CD4-positive, alpha-beta T cell treated with Interleukin-10 for 1 hour (primary cell): ENCODE measurements around the gene CACNA1D.

Experiments used
- DNase-seq: peaks from one replicate; pipeline ENCODE4 v3.0.0-alpha.2; 2020

CACNA1D gene

GRCh38 chr3:53833700-53834099 is 339.3 kb downstream of the CACNA1D start:
- no peak for DNase-seq

GRCh38 chr3:53834429-53835095 is 340.2 kb downstream of the CACNA1D start:
- DNase-seq: no peak

- no peak for DNase-seq
These were observed 340.8 kb downstream of the CACNA1D start for GRCh38 chr3:53835257-53835656.

GRCh38 chr3:53836084-53836872 is 341.9 kb downstream of the CACNA1D start:
- DNase-seq: no peak

GRCh38 chr3:53837331-53837730 is 342.9 kb downstream of the CACNA1D start:
- DNase-seq: no peak

- DNase-seq: no peak
These were observed 346.9 kb downstream of the CACNA1D start for GRCh38 chr3:53841296-53841695.

GRCh38 chr3:53842436-53843194 is 348.2 kb downstream of the CACNA1D start:
- no peak for DNase-seq

- DNase-seq: no peak
These were observed 349.1 kb downstream of the CACNA1D start for GRCh38 chr3:53843195-53844177.

- DNase-seq: no peak
These were observed 350.1 kb downstream of the CACNA1D start for GRCh38 chr3:53844262-53845102.

- DNase-seq: no peak
These were observed 350.9 kb downstream of the CACNA1D start for GRCh38 chr3:53845103-53845880.

- no peak for DNase-seq
These were observed 351.4 kb downstream of the CACNA1D start for GRCh38 chr3:53845881-53846133.

- DNase-seq: peak; percentile 2
These were observed 351.9 kb downstream of the CACNA1D start, which contains the start of the genes CHDH and IL17RB for GRCh38 chr3:53846134-53846850. TSS of gene CHDH (minus strand) at chr3:53846419. CDS start at chr3:53824008, 22,411 bp downstream. TSS of gene IL17RB (plus strand) at chr3:53846568. CDS start at chr3:53846589, 21 bp downstream.

- DNase-seq: no peak
These were observed 352.4 kb downstream of the CACNA1D start for GRCh38 chr3:53846851-53847155.

- DNase-seq: no peak
These were observed 355.5 kb downstream of the CACNA1D start for GRCh38 chr3:53849916-53850315.

GRCh38 chr3:53850895-53851294 is 356.5 kb downstream of the CACNA1D start:
- no peak for DNase-seq

- DNase-seq: no peak
These were observed 362.6 kb downstream of the CACNA1D start for GRCh38 chr3:53856964-53857363.

- DNase-seq: no peak
These were observed 363.8 kb downstream of the CACNA1D start for GRCh38 chr3:53858096-53858741.

- DNase-seq: no peak
These were observed 364.8 kb downstream of the CACNA1D start for GRCh38 chr3:53859178-53859577.

GRCh38 chr3:53860196-53860595 is 365.8 kb downstream of the CACNA1D start:
- DNase-seq: no peak

- no peak for DNase-seq
These were observed 367.8 kb downstream of the CACNA1D start for GRCh38 chr3:53862241-53862640.
